ENCODE results near the gene NEDD9. TPM values are rescaled to one million over a fixed set of nuclear protein-coding genes. Genes with fewer than 3 reads are reported as not detected.

Gene NEDD9, protein sequence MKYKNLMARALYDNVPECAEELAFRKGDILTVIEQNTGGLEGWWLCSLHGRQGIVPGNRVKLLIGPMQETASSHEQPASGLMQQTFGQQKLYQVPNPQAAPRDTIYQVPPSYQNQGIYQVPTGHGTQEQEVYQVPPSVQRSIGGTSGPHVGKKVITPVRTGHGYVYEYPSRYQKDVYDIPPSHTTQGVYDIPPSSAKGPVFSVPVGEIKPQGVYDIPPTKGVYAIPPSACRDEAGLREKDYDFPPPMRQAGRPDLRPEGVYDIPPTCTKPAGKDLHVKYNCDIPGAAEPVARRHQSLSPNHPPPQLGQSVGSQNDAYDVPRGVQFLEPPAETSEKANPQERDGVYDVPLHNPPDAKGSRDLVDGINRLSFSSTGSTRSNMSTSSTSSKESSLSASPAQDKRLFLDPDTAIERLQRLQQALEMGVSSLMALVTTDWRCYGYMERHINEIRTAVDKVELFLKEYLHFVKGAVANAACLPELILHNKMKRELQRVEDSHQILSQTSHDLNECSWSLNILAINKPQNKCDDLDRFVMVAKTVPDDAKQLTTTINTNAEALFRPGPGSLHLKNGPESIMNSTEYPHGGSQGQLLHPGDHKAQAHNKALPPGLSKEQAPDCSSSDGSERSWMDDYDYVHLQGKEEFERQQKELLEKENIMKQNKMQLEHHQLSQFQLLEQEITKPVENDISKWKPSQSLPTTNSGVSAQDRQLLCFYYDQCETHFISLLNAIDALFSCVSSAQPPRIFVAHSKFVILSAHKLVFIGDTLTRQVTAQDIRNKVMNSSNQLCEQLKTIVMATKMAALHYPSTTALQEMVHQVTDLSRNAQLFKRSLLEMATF
- total RNA-seq (2013; cell fraction: nucleolus; rRNA removed): 359 and 392 TPM in 2 replicates
- total RNA-seq (2014; rRNA removed) (16.9 and 21.3 TPM in 2 replicates), total RNA-seq (2014; rRNA removed; fragmentation: Illumina TruSeq; extraction: Trizol) (18.4 and 20.1 TPM in 2 replicates), total RNA-seq (2021) (15.2 and 17.5 TPM in 2 replicates), polyA plus RNA-seq (2011; rRNA removed) (82.7 and 92.6 TPM in 2 replicates), polyA plus RNA-seq (2014; fragmentation: Illumina TruSeq; extraction: Trizol) (14.0 and 14.2 TPM in 2 replicates), polyA plus RNA-seq (2014; fragmentation: Nextera tagmentation; extraction: Ambion mirVana) (1 to 10 TPM; 4.9 to 6.3 TPM), polyA plus RNA-seq (2014; rRNA removed) (13.0 and 15.3 TPM in 2 replicates), polyA plus RNA-seq (2016; fragmentation: Nextera tagmentation; extraction: Ambion mirVana) (10 to 100 TPM in 1 of 2 experiments, 1 to 10 TPM in 1; 9.7 to 12.1 TPM), polyA minus RNA-seq (2011; rRNA and poly(A)+ RNA removed) (260 and 266 TPM in 2 replicates), Bru-seq, nascent RNA (percentile 85 among the genes with signal in this experiment), BruChase-seq, experiment 1, labeled RNA remaining after a 6-hour chase (percentile 68 among the genes with signal in this experiment), BruChase-seq, experiment 2, labeled RNA remaining after a 2-hour chase (percentile 69 among the genes with signal in this experiment)
- 21.4 TPM for polyA plus RNA-seq (2011; ENCODE audit: low read depth)
- polyA plus RNA-seq (2011; cell fraction: cytosol; rRNA removed): 78.6 and 84.6 TPM in 2 replicates
- 78.6 and 79.5 TPM in 2 replicates for polyA plus RNA-seq (2011; cell fraction: nucleus; rRNA removed)
- polyA plus RNA-seq (2012): 29.0 and 31.7 TPM in 2 replicates
- 53.4 and 63.7 TPM in 2 replicates for polyA minus RNA-seq (2011; cell fraction: cytosol; rRNA and poly(A)+ RNA removed)
- polyA minus RNA-seq (2011; cell fraction: nucleus; rRNA and poly(A)+ RNA removed): 204 and 326 TPM in 2 replicates
- long read RNA-seq, experiment 1, full-length matches to known transcripts: 17 of 27 reads
- long read RNA-seq, experiment 1, partial matches to known transcripts: 3 of 27 reads
- long read RNA-seq, experiment 1, other reads (novel, unspliced or antisense): 7 of 27 reads
- long read RNA-seq, experiment 2, full-length matches to known transcripts: 80 of 198 reads
- long read RNA-seq, experiment 2, partial matches to known transcripts: 29 of 198 reads
- long read RNA-seq, experiment 2, other reads (novel, unspliced or antisense): 89 of 198 reads

DNA sequence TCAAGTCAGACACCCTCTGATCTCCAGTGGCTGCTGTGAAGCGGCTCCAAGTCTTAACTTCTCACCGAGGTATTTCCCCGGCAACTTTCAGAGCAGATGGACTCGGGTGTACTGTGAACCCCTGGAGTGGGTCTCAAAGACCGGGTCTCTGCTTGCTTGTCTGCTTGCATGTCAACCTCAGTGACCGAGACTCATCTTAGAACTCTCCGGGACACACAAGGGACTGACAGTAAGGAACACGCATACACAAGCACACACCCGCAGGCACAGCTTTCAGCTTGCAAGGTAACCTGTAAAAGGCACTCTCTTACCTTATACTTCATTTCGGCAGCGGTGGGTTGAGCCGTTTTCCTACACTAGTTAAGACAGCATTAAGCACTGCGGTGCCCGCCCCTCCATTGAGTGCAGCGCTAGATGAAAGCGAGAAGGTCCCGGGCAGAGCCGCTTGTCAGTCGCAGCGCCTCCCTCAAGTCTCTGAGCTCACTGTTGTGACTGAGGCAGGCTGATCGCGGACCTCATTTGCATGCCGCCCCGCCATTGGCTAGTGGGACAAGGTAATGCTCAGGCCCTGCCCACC, at the start of gene NEDD9:
NEDD9 (minus strand) TSS at position 476 of the 577 bp plus-strand sequence; CDS start at position 323, 153 bp downstream.
- H3K4me3 ChIP-seq: peak within 1 kb of the TSS; percentile 84
- peak within 1 kb of the TSS; percentile 39 for H3K4me2 ChIP-seq (ENCODE audit: control insufficient read depth, insufficient read depth)
- H3K27ac ChIP-seq (ENCODE audit: control insufficient read depth, insufficient read depth): peak within 1 kb of the TSS; percentile 66
- intact Hi-C loops (cut with micrococcal nuclease; ENCODE audit: unreplicated experiment) (loop anchor here (2.0 to 5.0 kb wide), 3 partner anchors 45 to 265 kb away; no protein-coding TSS in a partner anchor), in situ Hi-C loops (cut with MboI) (no loop called here)
- peak within 1 kb of the TSS; percentile 59 for H3K9ac ChIP-seq (ENCODE audit: control insufficient read depth, insufficient read depth, low read length)
- H3K27me3 ChIP-seq (replicated peaks in 1 of 2; ENCODE audit: control insufficient read depth in 2 of 2, insufficient read depth in 2 of 2, low read length in 1 of 2): no peaks in the 10 kb centered on the region
- H4K20me1 ChIP-seq (ENCODE audit: control insufficient read depth, insufficient read depth): no peaks in the 10 kb centered on the region
- no peaks in the 10 kb centered on the region for H3K9me3 ChIP-seq (replicated peaks; ENCODE audit: control insufficient read depth, insufficient read depth, low read length)
- POLR2A ChIA-PET: interaction anchor here (0.5 to 8.0 kb wide), 20 partner anchors 9 to 228 kb away, joined by 3 to 67 read pairs (median 3); no protein-coding TSS in a partner anchor
- WGBS (ENCODE audit: insufficient coverage, insufficient replicate concordance, low lambda C conversion rate, missing lambda C conversion rate): under 1% methylated on average over 24 of the region's 24 CpGs
- BruUV-seq (replicated peaks): TSS peak; percentile 56
- CTCF ChIA-PET: interaction anchor here (0.6 to 3.2 kb wide), 10 partner anchors 10 to 264 kb away, joined by 3 to 20 read pairs (median 3); no protein-coding TSS in a partner anchor
- SMC1A ChIA-PET (ENCODE audit: uncharacterized antibody, unreplicated experiment): interaction anchor here (0.7 to 9.0 kb wide), 20 partner anchors 11 to 263 kb away, joined by 3 to 99 read pairs (median 8); no protein-coding TSS in a partner anchor
- RAD21 ChIA-PET (ENCODE audit: unreplicated experiment): interaction anchor here (0.6 to 4.4 kb wide), 24 partner anchors 10 to 284 kb away, joined by 3 to 62 read pairs (median 6); no protein-coding TSS in a partner anchor
- peaks cover 38% of the 10 kb centered on the region for H3K79me2 ChIP-seq (ENCODE audit: control insufficient read depth, insufficient read depth, low read length)
- ATAC-seq (peak; percentile 98), DNase-seq (ENCODE audit: low read depth, low spot score) (peak; percentile 86), FAIRE-seq (peak; percentile 90)
- H3K36me3 ChIP-seq (ENCODE audit: control insufficient read depth in 2 of 2, insufficient read depth in 2 of 2, low read length in 1 of 2): no peaks in the 10 kb centered on the region; a peak in 1 of 4 replicates
- peaks cover 10% of the 10 kb centered on the region; the same call in 1 of the 2 replicates for H3K4me1 ChIP-seq (ENCODE audit: control insufficient read depth, insufficient read depth, low read length)
- H2AFZ ChIP-seq (ENCODE audit: control insufficient read depth, low read depth, low read length): peak within 1 kb of the TSS; percentile 38
- no peak for TF ChIP-seq EP300 (IDR thresholded peaks at IDR 0.05; ENCODE audit: borderline replicate concordance in 1 of 2, control insufficient read depth in 1 of 2, low read depth in 2 of 2, low read length in 2 of 2)
- no peak for TF ChIP-seq SPI1 (IDR thresholded peaks at IDR 0.05; ENCODE audit: borderline replicate concordance, insufficient read depth, low read depth, low read length)
- TF ChIP-seq CHD2 (IDR thresholded peaks at IDR 0.05; ENCODE audit: borderline replicate concordance, low read depth, low read length): no peak
- peak; percentile 21 for TF ChIP-seq SP1 (IDR thresholded peaks at IDR 0.05; ENCODE audit: low read depth, low read length)
- peak; percentile 50; the same call in 1 of the 2 replicates for TF ChIP-seq SMAD5 (IDR thresholded peaks at IDR 0.05; ENCODE audit: low read depth)
- TF ChIP-seq, protein P1, sequence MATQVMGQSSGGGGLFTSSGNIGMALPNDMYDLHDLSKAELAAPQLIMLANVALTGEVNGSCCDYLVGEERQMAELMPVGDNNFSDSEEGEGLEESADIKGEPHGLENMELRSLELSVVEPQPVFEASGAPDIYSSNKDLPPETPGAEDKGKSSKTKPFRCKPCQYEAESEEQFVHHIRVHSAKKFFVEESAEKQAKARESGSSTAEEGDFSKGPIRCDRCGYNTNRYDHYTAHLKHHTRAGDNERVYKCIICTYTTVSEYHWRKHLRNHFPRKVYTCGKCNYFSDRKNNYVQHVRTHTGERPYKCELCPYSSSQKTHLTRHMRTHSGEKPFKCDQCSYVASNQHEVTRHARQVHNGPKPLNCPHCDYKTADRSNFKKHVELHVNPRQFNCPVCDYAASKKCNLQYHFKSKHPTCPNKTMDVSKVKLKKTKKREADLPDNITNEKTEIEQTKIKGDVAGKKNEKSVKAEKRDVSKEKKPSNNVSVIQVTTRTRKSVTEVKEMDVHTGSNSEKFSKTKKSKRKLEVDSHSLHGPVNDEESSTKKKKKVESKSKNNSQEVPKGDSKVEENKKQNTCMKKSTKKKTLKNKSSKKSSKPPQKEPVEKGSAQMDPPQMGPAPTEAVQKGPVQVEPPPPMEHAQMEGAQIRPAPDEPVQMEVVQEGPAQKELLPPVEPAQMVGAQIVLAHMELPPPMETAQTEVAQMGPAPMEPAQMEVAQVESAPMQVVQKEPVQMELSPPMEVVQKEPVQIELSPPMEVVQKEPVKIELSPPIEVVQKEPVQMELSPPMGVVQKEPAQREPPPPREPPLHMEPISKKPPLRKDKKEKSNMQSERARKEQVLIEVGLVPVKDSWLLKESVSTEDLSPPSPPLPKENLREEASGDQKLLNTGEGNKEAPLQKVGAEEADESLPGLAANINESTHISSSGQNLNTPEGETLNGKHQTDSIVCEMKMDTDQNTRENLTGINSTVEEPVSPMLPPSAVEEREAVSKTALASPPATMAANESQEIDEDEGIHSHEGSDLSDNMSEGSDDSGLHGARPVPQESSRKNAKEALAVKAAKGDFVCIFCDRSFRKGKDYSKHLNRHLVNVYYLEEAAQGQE (IDR thresholded peaks at IDR 0.05; ENCODE audit: low read depth, low read length): 0 out of 2 replicates have a peak, but pooled peaks have one; percentile 4
- TF ChIP-seq, protein P2, sequence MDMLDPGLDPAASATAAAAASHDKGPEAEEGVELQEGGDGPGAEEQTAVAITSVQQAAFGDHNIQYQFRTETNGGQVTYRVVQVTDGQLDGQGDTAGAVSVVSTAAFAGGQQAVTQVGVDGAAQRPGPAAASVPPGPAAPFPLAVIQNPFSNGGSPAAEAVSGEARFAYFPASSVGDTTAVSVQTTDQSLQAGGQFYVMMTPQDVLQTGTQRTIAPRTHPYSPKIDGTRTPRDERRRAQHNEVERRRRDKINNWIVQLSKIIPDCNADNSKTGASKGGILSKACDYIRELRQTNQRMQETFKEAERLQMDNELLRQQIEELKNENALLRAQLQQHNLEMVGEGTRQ (IDR thresholded peaks at IDR 0.05; ENCODE audit: borderline replicate concordance, low read depth, low read length): no peak
- TF ChIP-seq RBBP5 (conservative IDR thresholded peaks at IDR 0.05): 0 out of 2 replicates have a peak, but pooled peaks have one; percentile 35
- TF ChIP-seq WRNIP1 (IDR thresholded peaks at IDR 0.05; ENCODE audit: borderline replicate concordance, low read depth, low read length): no peak
- 0 out of 2 replicates have a peak, but pooled peaks have one; percentile 33 for TF ChIP-seq DPF2 (IDR thresholded peaks at IDR 0.05)

All from GM12878 (cell line).